Measurements from ENCODE around the gene CDK6.
A peak's percentile ranks its signal among the peaks of the same experiment; 100 is the strongest.

CDK6 gene

GRCh38 chr7:92705831-92706230, 130.5 kb downstream of the CDK6 start:
- no peak for DNase-seq

GRCh38 chr7:92704858-92705257, 131.5 kb downstream of the CDK6 start:
- DNase-seq, result no peak

GRCh38 chr7:92702535-92702934, 133.8 kb downstream of the CDK6 start:
- DNase-seq, result no peak

- no peak for DNase-seq
These were observed 136.3 kb downstream of the CDK6 start for GRCh38 chr7:92699966-92700514.

GRCh38 chr7:92699560-92699959, 136.8 kb downstream of the CDK6 start:
- DNase-seq, result no peak

- DNase-seq, result no peak
These were observed 138.0 kb downstream of the CDK6 start for GRCh38 chr7:92698237-92698841.

- no peak for DNase-seq
These were observed 139.0 kb downstream of the CDK6 start for GRCh38 chr7:92697414-92697813.

- no peak for DNase-seq
These were observed 139.4 kb downstream of the CDK6 start for GRCh38 chr7:92697012-92697411.

- DNase-seq, result no peak
These were observed 139.8 kb downstream of the CDK6 start for GRCh38 chr7:92696584-92696983.

GRCh38 chr7:92695308-92696261, 140.8 kb downstream of the CDK6 start:
- no peak for DNase-seq

- no peak for DNase-seq
These were observed 142.2 kb downstream of the CDK6 start for GRCh38 chr7:92694211-92694610.

- no peak for DNase-seq
These were observed 142.9 kb downstream of the CDK6 start for GRCh38 chr7:92693519-92693918.

- DNase-seq, result no peak
These were observed 144.8 kb downstream of the CDK6 start for GRCh38 chr7:92691578-92691977.

GRCh38 chr7:92685136-92686042, 151.0 kb downstream of the CDK6 start:
- DNase-seq, result peak; percentile 31

- DNase-seq, result no peak
These were observed 152.1 kb downstream of the CDK6 start for GRCh38 chr7:92684274-92684673.

GRCh38 chr7:92682903-92683539, 153.4 kb downstream of the CDK6 start:
- no peak for DNase-seq

- DNase-seq, result no peak
These were observed 154.0 kb downstream of the CDK6 start for GRCh38 chr7:92682330-92682729.

GRCh38 chr7:92681633-92682032, 154.7 kb downstream of the CDK6 start:
- no peak for DNase-seq

- no peak for DNase-seq
These were observed 155.9 kb downstream of the CDK6 start for GRCh38 chr7:92680442-92680841.

GRCh38 chr7:92678291-92678920, 158.0 kb downstream of the CDK6 start:
- no peak for DNase-seq

GRCh38 chr7:92674379-92674778, 162.0 kb downstream of the CDK6 start:
- DNase-seq, result no peak
